IPS-NIHi7 (cell line): ENCODE results near the gene POLL.
A peak's percentile ranks its signal among the peaks of the same experiment; 100 is the strongest.
"Not testable (repeated sequence)": the region's sequence is repeated elsewhere in the genome, so short reads cannot be mapped to it uniquely, and the experiment has no call there.

ENCODE experiments used
- DNase-seq: peaks from one replicate; pipeline ENCODE4 v3.0.0; 2012; ENCODE audit warnings: mixed read lengths; ENCODE audit errors: extremely low spot score

The POLL gene

GRCh38 chr10:101587725-101588653, at the start of gene POLL, which contains the start of gene DPCD:
Gene POLL (minus strand): TSS chr10:101588257. CDS start chr10:101587360, 897 bp downstream.
Gene DPCD (plus strand): TSS chr10:101588321. CDS start chr10:101588337, 16 bp downstream.
- DNase-seq = peak; percentile 98

- DNase-seq = not testable (repeated sequence)
Measured at GRCh38 chr10:101633510-101633909, 45.5 kb upstream of the POLL start.

- DNase-seq = no peak
Measured at GRCh38 chr10:101631821-101632475, 43.9 kb upstream of the POLL start.

- DNase-seq = no peak
Measured at GRCh38 chr10:101630633-101630920, 42.5 kb upstream of the POLL start.

GRCh38 chr10:101629837-101630632, 42.0 kb upstream of the POLL start:
- no peak for DNase-seq

GRCh38 chr10:101625821-101626412, 37.9 kb upstream of the POLL start:
- no peak for DNase-seq

GRCh38 chr10:101624526-101625102, 36.6 kb upstream of the POLL start:
- DNase-seq = no peak

GRCh38 chr10:101623528-101623927, 35.5 kb upstream of the POLL start:
- no peak for DNase-seq

GRCh38 chr10:101619983-101620382, 31.9 kb upstream of the POLL start:
- DNase-seq = no peak

- no peak for DNase-seq
Measured at GRCh38 chr10:101618871-101619270, 30.8 kb upstream of the POLL start.

GRCh38 chr10:101617824-101618568, 29.9 kb upstream of the POLL start:
- no peak for DNase-seq

- peak; percentile 61 for DNase-seq
Measured at GRCh38 chr10:101617102-101617823, 29.2 kb upstream of the POLL start.

- no peak for DNase-seq
Measured at GRCh38 chr10:101616415-101617101, 28.5 kb upstream of the POLL start.

- no peak for DNase-seq
Measured at GRCh38 chr10:101615525-101616116, 27.6 kb upstream of the POLL start.

- no peak for DNase-seq
Measured at GRCh38 chr10:101614663-101615524, 26.8 kb upstream of the POLL start.

GRCh38 chr10:101613646-101614045, 25.6 kb upstream of the POLL start:
- no peak for DNase-seq

GRCh38 chr10:101612872-101613271, 24.8 kb upstream of the POLL start:
- no peak for DNase-seq

- no peak for DNase-seq
Measured at GRCh38 chr10:101612086-101612485, 24.0 kb upstream of the POLL start.
